ENCODE results near the gene KCNMA1.

Gene KCNMA1

DNA sequence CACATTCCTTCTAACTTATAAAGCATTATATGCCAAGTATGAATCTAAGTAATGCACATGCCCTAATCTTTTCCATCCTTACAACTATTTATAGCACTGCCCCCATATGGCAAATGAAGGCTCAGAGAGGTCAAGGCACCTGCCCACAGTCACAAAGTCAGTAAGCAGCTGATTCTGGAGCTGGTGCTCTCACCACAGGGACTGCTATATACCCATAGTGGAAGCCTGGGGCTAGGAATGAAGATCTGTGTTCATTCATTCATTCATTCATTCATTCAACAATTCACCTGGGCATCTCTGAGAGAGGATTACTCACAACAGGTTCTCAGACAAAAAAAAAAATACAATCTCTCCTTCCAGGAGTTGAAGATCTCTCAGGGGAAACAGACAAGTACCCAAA lies 213.4 kb downstream of the KCNMA1 start:
- no peak overlapping the region for H2BK15ac ChIP-seq (replicated peaks; ENCODE audit: low read depth)
- no peaks in the 10 kb centered on the region for H3K4me1 ChIP-seq (ENCODE audit: control insufficient read depth, low read depth, low read length)
- H3K23ac ChIP-seq (ENCODE audit: low read length), result no peak overlapping the region
- H3K36me3 ChIP-seq (ENCODE audit: control insufficient read depth, insufficient read depth, low read length), result no peaks in the 10 kb centered on the region
- DNase-seq, result no peak
- no peak overlapping the region for H2BK120ac ChIP-seq (ENCODE audit: low read depth, low read length)
- H3K4me2 ChIP-seq (ENCODE audit: low read length), result no peak overlapping the region
- H4K5ac ChIP-seq (ENCODE audit: low read length), result no peak overlapping the region
- no peak overlapping the region for H2AK5ac ChIP-seq (ENCODE audit: low read length)
- H3K56ac ChIP-seq (ENCODE audit: low read length), result no peak overlapping the region
- H3K79me1 ChIP-seq (ENCODE audit: low read length), result no peaks in the 10 kb centered on the region
- H3K9ac ChIP-seq (ENCODE audit: low read length), result no peak overlapping the region
- H3K27ac ChIP-seq (ENCODE audit: low read depth, low read length), result no peak overlapping the region
- H3K4me3 ChIP-seq (ENCODE audit: low read length), result no peak overlapping the region
- no peaks in the 10 kb centered on the region for H3K79me2 ChIP-seq (ENCODE audit: control insufficient read depth, insufficient read depth, low read length)
- H4K8ac ChIP-seq (ENCODE audit: low read depth, low read length), result no peak overlapping the region
- H3K27me3 ChIP-seq (ENCODE audit: insufficient read depth, low read length, poor library complexity), result no peaks in the 10 kb centered on the region
- no peak overlapping the region for H3K18ac ChIP-seq (ENCODE audit: low read length)
- no peak overlapping the region for H2BK5ac ChIP-seq (ENCODE audit: low read length)
- no peak overlapping the region for H3K4ac ChIP-seq (ENCODE audit: low read depth, low read length)

DNA sequence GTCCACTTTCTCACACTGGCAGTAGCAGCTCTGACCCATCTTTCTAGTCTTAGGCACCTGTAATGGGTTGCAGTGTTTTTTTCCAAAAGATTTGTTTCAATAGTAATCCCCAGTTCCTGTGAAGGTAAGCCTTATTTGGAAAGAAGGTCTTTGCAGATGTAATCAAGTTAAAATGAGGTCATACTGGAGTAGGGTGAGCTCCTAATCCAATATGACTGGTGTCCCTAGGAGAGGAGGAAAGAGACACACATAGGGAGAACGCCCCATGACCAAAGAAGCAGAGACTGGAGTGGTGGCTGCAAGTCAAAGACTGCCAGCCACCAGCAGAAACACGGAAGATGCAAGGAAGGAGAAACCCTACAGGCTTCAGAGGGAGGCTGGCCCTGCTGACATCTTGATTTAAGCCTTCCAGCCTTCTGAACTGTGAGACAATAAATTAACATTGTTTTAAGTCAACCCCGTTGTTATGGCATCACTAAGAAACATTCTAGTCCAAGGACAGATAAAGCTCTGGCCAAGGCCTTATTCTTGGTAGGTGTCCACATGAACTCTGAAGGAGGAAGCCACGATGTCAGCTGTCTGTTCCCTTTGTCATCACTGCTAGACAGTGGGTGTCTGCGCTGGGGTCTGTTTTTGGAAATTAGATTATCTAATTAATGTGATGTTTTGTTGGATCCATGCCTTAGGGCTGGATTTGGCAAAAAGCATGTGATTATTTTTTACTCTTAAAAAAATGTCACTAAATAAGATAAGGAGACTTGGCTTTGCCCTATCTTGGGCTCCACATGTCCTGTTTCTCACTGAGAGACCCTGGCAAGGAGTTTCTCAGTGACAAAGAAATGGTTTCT lies 214.9 kb downstream of the KCNMA1 start:
- no peaks in the 10 kb centered on the region for H3K27me3 ChIP-seq (ENCODE audit: insufficient read depth, low read length, poor library complexity)
- H2AK5ac ChIP-seq (ENCODE audit: low read length), result no peak overlapping the region
- no peak overlapping the region for H3K27ac ChIP-seq (ENCODE audit: low read depth, low read length)
- H3K4me2 ChIP-seq (ENCODE audit: low read length), result no peak overlapping the region
- H3K56ac ChIP-seq (ENCODE audit: low read length), result no peak overlapping the region
- H2BK120ac ChIP-seq (ENCODE audit: low read depth, low read length), result no peak overlapping the region
- WGBS (ENCODE audit: extremely low coverage, insufficient coverage, low lambda C conversion rate), result no CpG with 5 or more reads among the region's 5 CpGs
- H2BK5ac ChIP-seq (ENCODE audit: low read length), result no peak overlapping the region
- no peaks in the 10 kb centered on the region for H3K79me2 ChIP-seq (ENCODE audit: control insufficient read depth, insufficient read depth, low read length)
- no peak overlapping the region for H3K9ac ChIP-seq (ENCODE audit: low read length)
- H3K79me1 ChIP-seq (ENCODE audit: low read length), result no peaks in the 10 kb centered on the region
- H3K4ac ChIP-seq (ENCODE audit: low read depth, low read length), result no peak overlapping the region
- H3K4me1 ChIP-seq (ENCODE audit: control insufficient read depth, low read depth, low read length), result no peaks in the 10 kb centered on the region
- no peaks in the 10 kb centered on the region for H3K36me3 ChIP-seq (ENCODE audit: control insufficient read depth, insufficient read depth, low read length)
- no peak overlapping the region for H3K18ac ChIP-seq (ENCODE audit: low read length)
- no peak for DNase-seq
- no peak overlapping the region for H4K8ac ChIP-seq (ENCODE audit: low read depth, low read length)
- H2BK15ac ChIP-seq (replicated peaks; ENCODE audit: low read depth), result no peak overlapping the region
- no peak overlapping the region for H4K5ac ChIP-seq (ENCODE audit: low read length)
- no peak overlapping the region for H3K4me3 ChIP-seq (ENCODE audit: low read length)
- no peak overlapping the region for H3K23ac ChIP-seq (ENCODE audit: low read length)

DNA sequence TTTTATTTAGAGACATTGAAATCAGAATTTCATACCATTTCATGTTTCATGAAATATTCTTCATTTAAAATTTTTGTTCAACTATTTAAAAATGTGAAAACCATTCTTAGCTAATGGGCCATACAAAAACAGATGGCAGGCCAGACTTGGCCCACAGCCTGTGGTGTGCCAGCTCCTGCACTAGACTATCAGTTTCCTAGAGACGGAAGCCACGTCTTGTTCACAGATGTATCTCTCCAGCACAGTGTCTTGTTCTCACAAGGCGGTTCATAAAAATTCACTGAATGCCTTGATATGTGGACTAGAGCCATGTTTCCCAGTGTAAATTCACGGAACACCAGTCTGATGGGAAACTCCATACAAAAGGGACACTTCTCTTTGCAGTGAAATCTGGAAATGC lies 216.0 kb downstream of the KCNMA1 start:
- H3K4me2 ChIP-seq (ENCODE audit: low read length), result no peak overlapping the region
- no peak overlapping the region for H2AK5ac ChIP-seq (ENCODE audit: low read length)
- no peak overlapping the region for H3K4ac ChIP-seq (ENCODE audit: low read depth, low read length)
- H4K5ac ChIP-seq (ENCODE audit: low read length), result no peak overlapping the region
- no peaks in the 10 kb centered on the region for H3K27me3 ChIP-seq (ENCODE audit: insufficient read depth, low read length, poor library complexity)
- H3K36me3 ChIP-seq (ENCODE audit: control insufficient read depth, insufficient read depth, low read length), result no peaks in the 10 kb centered on the region
- H3K79me2 ChIP-seq (ENCODE audit: control insufficient read depth, insufficient read depth, low read length), result no peaks in the 10 kb centered on the region
- H3K4me3 ChIP-seq (ENCODE audit: low read length), result no peak overlapping the region
- no CpG with 5 or more reads among the region's 4 CpGs for WGBS (ENCODE audit: extremely low coverage, insufficient coverage, low lambda C conversion rate)
- H3K56ac ChIP-seq (ENCODE audit: low read length), result no peak overlapping the region
- H4K8ac ChIP-seq (ENCODE audit: low read depth, low read length), result no peak overlapping the region
- H3K27ac ChIP-seq (ENCODE audit: low read depth, low read length), result no peak overlapping the region
- H3K23ac ChIP-seq (ENCODE audit: low read length), result no peak overlapping the region
- H2BK120ac ChIP-seq (ENCODE audit: low read depth, low read length), result no peak overlapping the region
- no peak overlapping the region for H2BK15ac ChIP-seq (replicated peaks; ENCODE audit: low read depth)
- no peak overlapping the region for H3K9ac ChIP-seq (ENCODE audit: low read length)
- no peak overlapping the region for H3K18ac ChIP-seq (ENCODE audit: low read length)
- no peaks in the 10 kb centered on the region for H3K4me1 ChIP-seq (ENCODE audit: control insufficient read depth, low read depth, low read length)
- DNase-seq, result no peak
- no peaks in the 10 kb centered on the region for H3K79me1 ChIP-seq (ENCODE audit: low read length)
- H2BK5ac ChIP-seq (ENCODE audit: low read length), result no peak overlapping the region

DNA sequence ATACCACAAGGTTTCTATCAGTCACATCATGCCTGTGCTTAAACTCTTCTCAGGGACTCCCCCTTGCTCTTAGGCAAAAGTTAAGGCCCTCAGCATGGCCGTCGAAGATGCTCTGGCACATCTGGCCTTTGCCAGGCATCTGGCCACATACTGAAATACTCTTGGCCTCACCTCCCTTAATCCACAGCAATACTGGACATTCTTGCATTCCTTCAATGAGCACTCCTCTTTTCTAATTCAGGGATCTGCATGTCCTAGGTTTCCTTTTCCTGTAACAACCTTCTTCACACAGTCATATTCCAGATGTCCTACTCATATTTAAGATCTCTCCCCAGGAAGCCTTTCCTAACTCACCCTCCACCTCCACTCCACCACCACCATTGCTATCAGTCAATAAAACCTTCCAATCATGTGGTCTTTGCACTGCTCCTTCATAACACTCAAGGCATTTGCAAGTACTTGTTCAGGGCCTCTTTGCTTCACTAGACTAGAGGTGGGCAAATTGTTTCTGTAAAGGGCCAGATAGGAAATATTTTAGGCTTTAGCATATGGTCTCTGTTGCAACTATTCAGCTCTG lies 216.6 kb downstream of the KCNMA1 start:
- no peak overlapping the region for H4K5ac ChIP-seq (ENCODE audit: low read length)
- no peak overlapping the region for H2BK120ac ChIP-seq (ENCODE audit: low read depth, low read length)
- no peak overlapping the region for H3K4ac ChIP-seq (ENCODE audit: low read depth, low read length)
- no peaks in the 10 kb centered on the region for H3K36me3 ChIP-seq (ENCODE audit: control insufficient read depth, insufficient read depth, low read length)
- no peaks in the 10 kb centered on the region for H3K79me2 ChIP-seq (ENCODE audit: control insufficient read depth, insufficient read depth, low read length)
- no CpG with 5 or more reads among the region's 2 CpGs for WGBS (ENCODE audit: extremely low coverage, insufficient coverage, low lambda C conversion rate)
- no peak overlapping the region for H3K4me3 ChIP-seq (ENCODE audit: low read length)
- no peak overlapping the region for H2BK5ac ChIP-seq (ENCODE audit: low read length)
- no peak overlapping the region for H3K56ac ChIP-seq (ENCODE audit: low read length)
- no peak overlapping the region for H3K4me2 ChIP-seq (ENCODE audit: low read length)
- H3K9ac ChIP-seq (ENCODE audit: low read length), result no peak overlapping the region
- no peak overlapping the region for H3K27ac ChIP-seq (ENCODE audit: low read depth, low read length)
- H2AK5ac ChIP-seq (ENCODE audit: low read length), result no peak overlapping the region
- no peak overlapping the region for H3K23ac ChIP-seq (ENCODE audit: low read length)
- no peaks in the 10 kb centered on the region for H3K79me1 ChIP-seq (ENCODE audit: low read length)
- H3K27me3 ChIP-seq (ENCODE audit: insufficient read depth, low read length, poor library complexity), result no peaks in the 10 kb centered on the region
- H3K4me1 ChIP-seq (ENCODE audit: control insufficient read depth, low read depth, low read length), result no peaks in the 10 kb centered on the region
- H3K18ac ChIP-seq (ENCODE audit: low read length), result no peak overlapping the region
- H2BK15ac ChIP-seq (replicated peaks; ENCODE audit: low read depth), result no peak overlapping the region
- no peak for DNase-seq
- no peak overlapping the region for H4K8ac ChIP-seq (ENCODE audit: low read depth, low read length)

DNA sequence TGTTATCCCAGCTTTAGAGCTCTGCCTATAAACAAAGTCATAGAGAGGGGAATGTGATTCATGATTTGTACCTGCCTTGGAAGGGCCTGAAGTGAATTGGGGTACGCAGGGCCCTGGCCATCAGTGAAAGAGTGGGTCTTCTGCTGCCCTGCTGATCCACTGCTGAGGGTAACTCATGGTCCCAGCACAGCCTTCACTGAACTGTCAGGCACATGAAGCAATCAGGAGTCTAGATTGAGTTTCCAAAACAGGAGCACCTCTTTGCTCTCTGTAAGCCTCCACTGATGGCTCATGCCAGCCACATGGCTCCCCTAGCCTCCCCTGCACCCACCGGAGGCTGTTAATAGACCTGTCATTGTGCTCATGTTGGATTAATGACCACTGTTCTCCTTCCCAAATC lies 217.6 kb downstream of the KCNMA1 start:
- Histone ChIP-seq H3K9ac (ENCODE audit: low read length) (no peak overlapping the region), H4K8ac (ENCODE audit: low read depth, low read length) (no peak overlapping the region), H3K23ac (ENCODE audit: low read length) (no peak overlapping the region), H3K4ac (ENCODE audit: low read depth, low read length) (no peak overlapping the region), H3K4me3 (ENCODE audit: low read length) (no peak overlapping the region), H3K27ac (ENCODE audit: low read depth, low read length) (no peak overlapping the region), H3K79me1 (ENCODE audit: low read length) (no peaks in the 10 kb centered on the region), H4K5ac (ENCODE audit: low read length) (no peak overlapping the region), H3K79me2 (ENCODE audit: control insufficient read depth, insufficient read depth, low read length) (no peaks in the 10 kb centered on the region), H3K18ac (ENCODE audit: low read length) (no peak overlapping the region), H2BK5ac (ENCODE audit: low read length) (no peak overlapping the region), H3K36me3 (ENCODE audit: control insufficient read depth, insufficient read depth, low read length) (no peaks in the 10 kb centered on the region), H3K27me3 (ENCODE audit: insufficient read depth, low read length, poor library complexity) (no peaks in the 10 kb centered on the region), H2AK5ac (ENCODE audit: low read length) (no peak overlapping the region), H3K4me2 (ENCODE audit: low read length) (no peak overlapping the region), H3K4me1 (ENCODE audit: control insufficient read depth, low read depth, low read length) (no peaks in the 10 kb centered on the region), H2BK120ac (ENCODE audit: low read depth, low read length) (no peak overlapping the region), H3K56ac (ENCODE audit: low read length) (no peak overlapping the region), H2BK15ac (replicated peaks; ENCODE audit: low read depth) (no peak overlapping the region)
- WGBS (ENCODE audit: extremely low coverage, insufficient coverage, low lambda C conversion rate), result no CpG with 5 or more reads among the region's 2 CpGs
- no peak for DNase-seq

- no peaks in the 10 kb centered on the region for H3K79me1 ChIP-seq (ENCODE audit: low read length)
- no CpG with 5 or more reads among the region's 5 CpGs for WGBS (ENCODE audit: extremely low coverage, insufficient coverage, low lambda C conversion rate)
- no peak overlapping the region for H2BK15ac ChIP-seq (replicated peaks; ENCODE audit: low read depth)
- no peak overlapping the region for H3K27ac ChIP-seq (ENCODE audit: low read depth, low read length)
- no peak overlapping the region for H4K8ac ChIP-seq (ENCODE audit: low read depth, low read length)
- H3K79me2 ChIP-seq (ENCODE audit: control insufficient read depth, insufficient read depth, low read length), result no peaks in the 10 kb centered on the region
- H2AK5ac ChIP-seq (ENCODE audit: low read length), result no peak overlapping the region
- H3K18ac ChIP-seq (ENCODE audit: low read length), result no peak overlapping the region
- no peak overlapping the region for H3K4me2 ChIP-seq (ENCODE audit: low read length)
- no peak overlapping the region for H2BK120ac ChIP-seq (ENCODE audit: low read depth, low read length)
- H3K23ac ChIP-seq (ENCODE audit: low read length), result no peak overlapping the region
- no peaks in the 10 kb centered on the region for H3K4me1 ChIP-seq (ENCODE audit: control insufficient read depth, low read depth, low read length)
- no peak overlapping the region for H2BK5ac ChIP-seq (ENCODE audit: low read length)
- no peaks in the 10 kb centered on the region for H3K27me3 ChIP-seq (ENCODE audit: insufficient read depth, low read length, poor library complexity)
- H3K56ac ChIP-seq (ENCODE audit: low read length), result no peak overlapping the region
- H3K4me3 ChIP-seq (ENCODE audit: low read length), result no peak overlapping the region
- H3K36me3 ChIP-seq (ENCODE audit: control insufficient read depth, insufficient read depth, low read length), result no peaks in the 10 kb centered on the region
- no peak overlapping the region for H4K5ac ChIP-seq (ENCODE audit: low read length)
- no peak for DNase-seq
- no peak overlapping the region for H3K4ac ChIP-seq (ENCODE audit: low read depth, low read length)
- no peak overlapping the region for H3K9ac ChIP-seq (ENCODE audit: low read length)
Observed at GRCh38 chr10:77419056-77419455, 218.6 kb downstream of the KCNMA1 start.

Measured in mesendoderm (in vitro differentiated cells).